Adrenal gland (tissue), 12 donors: ENCODE data around the gene FOXP4. TPM values are rescaled to one million over a fixed set of nuclear protein-coding genes. Genes with fewer than 3 reads are reported as not detected.

Experiments
- DNase-seq, 7 donors: peaks; one replicate each; pipeline ENCODE4 v3.0.0-alpha.2; 2019 to 2020
- H3K27ac ChIP-seq, 5 donors: fragments of 200-600 bp; sonication (generic) in 4 of 5; 1 replicate in 3 of 5; 2 replicates in 2 of 5; pipeline versions ENCODE4 v1.5.1 to v1.8.0; 2016 to 2020; ENCODE audit warnings: mild to moderate bottlenecking in 1 of 5
- H3K27me3 ChIP-seq: fragments of 200-600 bp; 2 replicates; pipeline ENCODE4 v1.8.0; 2021
- H3K36me3 ChIP-seq, 2 donors: fragments of 200-600 bp; replicated peaks in 1 of 2; 1 replicate in 1 of 2; 2 replicates in 1 of 2; pipeline versions ENCODE4 v1.5.1 to v1.8.0; 2018 to 2022
- H3K4me1 ChIP-seq, 2 donors: fragments of 200-600 bp; replicated peaks in 1 of 2; 1 replicate in 1 of 2; 2 replicates in 1 of 2; pipeline versions ENCODE4 v1.5.1 to v1.8.0; 2018 to 2021
- H3K4me3 ChIP-seq, 4 donors: fragments of 200-600 bp; sonication (generic) in 3 of 4; one replicate each; pipeline ENCODE4 v1.5.1; 2016 to 2018
- H3K9me3 ChIP-seq, 3 donors: fragments of 200-600 bp; sonication (generic) in 1 of 3; replicated peaks in 1 of 3; 1 replicate in 2 of 3; 2 replicates in 1 of 3; pipeline versions ENCODE4 v1.5.1 to v1.8.0; 2016 to 2021
- POLR2A ChIP-seq, 2 donors: fragments of 450-650 bp; IDR thresholded peaks; one replicate each; pipeline ENCODE4 v1.6.1; 2017; ENCODE audit warnings: antibody characterized with exemption in 2 of 2, mild to moderate bottlenecking in 2 of 2, moderate library complexity in 1 of 2
- WGBS, 4 donors: extraction: QIAGEN DNeasy Blood & Tissue Kit in 2 of 4; methylation state at CpG; one replicate each; pipeline versions ENCODE4 v1.1.5 to v1.1.7; 2013 to 2017; 5-methylcytosine and 5-hydroxymethylcytosine counted together
- intact Hi-C, 2 donors: fragments of 100-400 bp; cut with DNase I; formaldehyde crosslinking; loops; one replicate each; pipeline versions ENCODE4 v1.14.1 to v1.15.0; 2022 to 2023
- polyA plus RNA-seq, 3 donors: library from polyadenylated mRNA; stranded (reverse); fragments of 200-250 nt in 2 of 3; fragments of 350-450 nt in 1 of 3; fragmentation: Illumina TruSeq in 1 of 3; extraction: RNeasy Lipid Tissue Mini Kit (QIAGEN cat#74804) in 1 of 3; gene quantifications; one replicate each; pipeline ENCODE4 v1.2.3, GENCODE V29; 2013 to 2014
- total RNA-seq, 9 donors: library from RNA; depleted of rRNA in 4 of 9; stranded (reverse); fragments of >200 nt in 4 of 9; fragments of 120-200 nt in 1 of 9; fragmentation: NEBNext Ultra II Directional in 1 of 9; extraction: Animal tissue kit (Norgen Biotek cat#: 25700) in 1 of 9; gene quantifications; one replicate each; pipeline versions ENCODE4 v1.1.0 to v1.2.4, GENCODE V29; 2013 to 2023
- TF ChIP-seq, protein P1 (sequence below), 6 experiments: fragments of 450-650 bp in 4 of 6; fragments of 200-600 bp in 2 of 6; sonication (generic) in 1 of 6; IDR thresholded peaks; 1 replicate in 5 of 6; 2 replicates in 1 of 6; pipeline versions ENCODE4 v1.5.1 to v1.8.0; 2016 to 2021; ENCODE audit warnings: antibody characterized with exemption in 6 of 6, mild to moderate bottlenecking in 2 of 6, moderate library complexity in 1 of 6
- donor health status: healthy with polysubstance abuse.
- donor health status: Bipolar disorder and iron deficiency.
- donor health status: DM: yes; HTN: yes; CAD: no.
- donor health status: DM: no; HTN: no; CAD: no.
- donor health status: DM: no; HTN: no; CAD: no.
- donor health status: DM: yes; HTN: yes; CAD: no.

Gene FOXP4
- total and polyA plus RNA-seq, 12 donors = 1.6 to 18.2 (median 11.3) TPM

- no peak for DNase-seq
- Histone ChIP-seq H3K27ac (no peak overlapping the region), H3K36me3 (peaks cover 0 to 5% of the 10 kb centered on the region in 2 donors), H3K9me3 (no peaks in the 10 kb centered on the region), H3K27me3 (no peaks in the 10 kb centered on the region), H3K4me1 (no peaks in the 10 kb centered on the region), H3K4me3 (no peak overlapping the region)
- intact Hi-C loops = no loop called here
- no peak for TF ChIP-seq POLR2A (IDR thresholded peaks at IDR 0.05)
- TF ChIP-seq, protein P1, sequence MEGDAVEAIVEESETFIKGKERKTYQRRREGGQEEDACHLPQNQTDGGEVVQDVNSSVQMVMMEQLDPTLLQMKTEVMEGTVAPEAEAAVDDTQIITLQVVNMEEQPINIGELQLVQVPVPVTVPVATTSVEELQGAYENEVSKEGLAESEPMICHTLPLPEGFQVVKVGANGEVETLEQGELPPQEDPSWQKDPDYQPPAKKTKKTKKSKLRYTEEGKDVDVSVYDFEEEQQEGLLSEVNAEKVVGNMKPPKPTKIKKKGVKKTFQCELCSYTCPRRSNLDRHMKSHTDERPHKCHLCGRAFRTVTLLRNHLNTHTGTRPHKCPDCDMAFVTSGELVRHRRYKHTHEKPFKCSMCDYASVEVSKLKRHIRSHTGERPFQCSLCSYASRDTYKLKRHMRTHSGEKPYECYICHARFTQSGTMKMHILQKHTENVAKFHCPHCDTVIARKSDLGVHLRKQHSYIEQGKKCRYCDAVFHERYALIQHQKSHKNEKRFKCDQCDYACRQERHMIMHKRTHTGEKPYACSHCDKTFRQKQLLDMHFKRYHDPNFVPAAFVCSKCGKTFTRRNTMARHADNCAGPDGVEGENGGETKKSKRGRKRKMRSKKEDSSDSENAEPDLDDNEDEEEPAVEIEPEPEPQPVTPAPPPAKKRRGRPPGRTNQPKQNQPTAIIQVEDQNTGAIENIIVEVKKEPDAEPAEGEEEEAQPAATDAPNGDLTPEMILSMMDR (IDR thresholded peaks at IDR 0.05) = no peak
- WGBS, 4 donors = 62 to 92% (median 90%) methylated on average over 5 to 19 of the region's 19 CpGs
Measured at GRCh38 chr6:41597246-41598000, 51.2 kb downstream of the FOXP4 start.

GRCh38 chr6:41598670-41599014 lies 52.5 kb downstream of the FOXP4 start:
- no peaks in the 10 kb centered on the region for H3K27me3 ChIP-seq
- intact Hi-C loops = no loop called here
- TF ChIP-seq, protein P1 (IDR thresholded peaks at IDR 0.05) = no peak
- TF ChIP-seq POLR2A (IDR thresholded peaks at IDR 0.05) = no peak
- H3K27ac ChIP-seq = no peak overlapping the region
- no peak for DNase-seq
- no peaks in the 10 kb centered on the region for H3K9me3 ChIP-seq
- H3K4me3 ChIP-seq = no peak overlapping the region
- WGBS, 4 donors = 90 to 100% (median 97%) methylated on average over 1 to 8 of the region's 8 CpGs
- H3K4me1 ChIP-seq = peaks cover 0 to 10% of the 10 kb centered on the region in 2 donors
- peaks cover 0 to 5% of the 10 kb centered on the region in 2 donors for H3K36me3 ChIP-seq

DNA sequence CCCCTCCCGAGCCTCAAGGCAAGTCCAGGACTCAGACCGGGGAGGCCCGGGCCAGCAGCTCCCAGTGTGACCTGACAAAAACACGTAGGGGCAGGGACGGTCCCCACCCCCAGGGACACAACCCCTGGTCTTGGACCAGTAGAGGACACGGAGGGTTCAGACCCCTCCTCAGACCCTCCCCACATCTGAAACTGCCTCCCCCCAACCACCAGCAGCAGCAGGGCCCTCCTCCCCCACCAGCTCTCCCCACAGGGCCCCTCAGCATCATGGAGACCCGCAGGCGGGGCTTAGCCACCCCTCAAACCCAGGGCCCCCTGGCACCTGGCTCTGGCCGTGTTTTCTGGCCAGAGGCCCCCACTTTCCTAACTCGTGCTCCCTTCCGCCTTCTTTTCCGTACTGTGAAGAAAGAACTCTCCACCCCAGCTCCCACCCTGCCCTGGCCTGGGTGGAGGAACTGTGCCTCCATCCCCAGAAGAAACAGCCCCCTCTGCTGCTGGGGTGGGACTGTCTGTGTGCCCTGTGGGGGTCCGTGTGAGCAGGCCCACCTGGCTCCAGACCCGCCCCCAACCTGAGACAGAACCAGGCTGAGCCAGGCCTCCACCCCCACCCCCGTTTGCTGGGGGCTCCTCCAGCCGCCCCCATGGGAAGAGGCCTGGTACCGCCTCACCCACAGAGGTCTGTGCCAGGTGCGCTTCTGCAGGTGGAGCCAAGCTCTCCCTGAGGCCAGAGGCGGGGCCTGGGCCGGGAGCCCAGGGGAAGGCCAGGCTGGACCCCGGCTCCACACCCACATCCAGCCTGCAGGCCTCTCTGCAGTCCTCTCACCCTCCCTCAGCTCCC lies 53.1 kb downstream of the FOXP4 start:
- TF ChIP-seq POLR2A (IDR thresholded peaks at IDR 0.05) = no peak
- TF ChIP-seq, protein P1 (IDR thresholded peaks at IDR 0.05) = no peak
- Histone ChIP-seq H3K9me3 (no peaks in the 10 kb centered on the region), H3K27ac (no peak overlapping the region), H3K27me3 (no peaks in the 10 kb centered on the region), H3K36me3 (peaks cover 0 to 5% of the 10 kb centered on the region in 2 donors), H3K4me1 (peaks cover 0 to 10% of the 10 kb centered on the region in 2 donors), H3K4me3 (no peak overlapping the region)
- no peak for DNase-seq
- WGBS, 4 donors = 86 to 98% (median 89%) methylated on average over 6 to 21 of the region's 21 CpGs
- intact Hi-C loops = no loop called here

- Histone ChIP-seq H3K4me1 (peaks cover 0 to 10% of the 10 kb centered on the region in 2 donors), H3K9me3 (no peaks in the 10 kb centered on the region), H3K27ac (no peak overlapping the region), H3K36me3 (peaks cover 0 to 5% of the 10 kb centered on the region in 2 donors), H3K4me3 (no peak overlapping the region), H3K27me3 (no peaks in the 10 kb centered on the region)
- TF ChIP-seq, protein P1 (IDR thresholded peaks at IDR 0.05) = no peak
- no peak for DNase-seq
- 85 to 94% (median 92%) methylated on average over 13 to 14 of the region's 14 CpGs for WGBS, 4 donors
- intact Hi-C loops = loop anchor here in 1 of 2 donors (5.0 to 10.0 kb wide), 2 partner anchors 175 to 233 kb away; partner anchors contain the start of gene FRS3
Measured at GRCh38 chr6:41599852-41600445, 53.8 kb downstream of the FOXP4 start.
